Stimulated activated CD4-positive, alpha-beta T cell treated with anti-CD3 and anti-CD28 coated beads, Interleukin-2, amount 100 ng/mL, for 48 hours (primary cell): ENCODE data around the gene CORIN.
"Not testable (repeated sequence)": the region's sequence is repeated elsewhere in the genome, so short reads cannot be mapped to it uniquely, and the experiment has no call there.

Source experiments
- DNase-seq, 2 donors: peaks; one replicate each; pipeline ENCODE4 v3.0.0-alpha.2; 2020

Gene CORIN

DNA sequence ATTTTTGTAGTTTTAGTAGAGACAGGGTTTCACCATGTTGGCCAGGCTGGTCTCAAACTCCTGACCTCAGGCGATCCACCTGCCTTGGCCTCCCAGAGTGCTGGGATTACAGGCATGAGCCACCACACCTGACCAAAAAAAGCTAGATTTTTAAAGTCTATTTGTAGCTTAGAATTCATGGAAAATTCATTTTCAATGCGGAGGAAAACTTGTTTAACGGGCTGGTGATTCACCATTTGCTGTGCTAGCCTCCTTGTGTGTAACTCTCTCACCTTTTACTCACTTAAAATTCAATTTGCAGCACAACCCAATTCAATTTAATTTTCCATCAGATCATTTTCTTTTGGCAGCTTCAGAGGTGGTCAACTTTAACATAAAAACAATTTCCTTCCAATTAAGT lies 281.9 kb downstream of the CORIN start:
- DNase-seq, result not testable (repeated sequence)

DNA sequence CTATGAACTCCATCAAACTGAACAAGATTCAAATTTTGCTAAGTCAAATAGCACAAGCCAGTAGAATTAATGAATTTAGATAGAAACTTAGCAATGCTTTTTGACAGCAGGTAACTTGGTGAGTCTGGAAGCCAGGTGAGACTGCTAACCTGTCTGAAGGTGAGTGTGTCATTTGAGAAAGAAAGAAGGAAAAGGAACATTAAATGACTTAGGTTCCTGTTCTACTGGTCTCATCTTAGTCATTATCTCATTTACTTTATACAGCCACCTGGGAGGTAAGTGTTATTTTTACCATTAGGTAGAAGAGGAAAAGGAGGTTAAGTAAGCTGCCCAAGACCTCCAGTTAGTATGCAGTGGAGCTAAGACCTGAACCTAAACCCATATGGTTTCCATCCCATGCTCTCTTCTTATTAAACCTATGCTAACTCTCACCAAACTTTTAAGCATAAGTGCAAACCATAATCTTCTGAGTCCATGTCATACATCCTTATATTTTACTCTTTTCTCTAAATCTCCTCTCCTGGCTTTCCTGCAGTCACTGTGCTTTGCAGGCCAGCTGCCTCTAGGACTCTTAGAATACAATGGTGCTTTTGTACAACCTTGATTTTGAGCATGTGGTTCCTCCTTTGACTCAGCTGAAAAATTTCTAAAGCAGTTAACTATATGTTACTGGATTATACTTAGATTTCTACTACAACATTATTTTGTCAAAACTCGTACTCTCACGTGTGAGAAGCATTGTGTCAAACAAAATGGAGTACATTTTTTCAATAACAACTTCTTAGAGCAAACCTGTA lies 284.3 kb downstream of the CORIN start:
- no peak for DNase-seq

DNA sequence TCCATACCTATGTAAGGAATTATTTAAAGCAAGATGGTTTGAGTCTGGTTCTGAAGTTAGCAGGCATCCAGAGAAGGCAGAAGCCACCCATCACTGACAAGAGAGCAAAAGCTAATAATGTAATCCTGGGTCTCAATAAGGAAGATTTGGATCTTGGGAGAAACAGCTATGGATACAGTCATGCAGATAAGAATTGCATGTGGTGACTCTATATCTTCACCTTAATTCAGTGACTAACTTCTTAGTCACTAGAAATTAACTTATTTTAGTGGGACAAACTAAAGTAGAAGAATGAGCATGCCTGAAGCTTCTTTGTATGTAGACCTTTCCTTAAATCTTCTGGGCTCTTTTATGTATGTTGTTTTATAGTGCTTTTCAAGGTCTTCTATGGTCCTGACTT lies 286.2 kb downstream of the CORIN start:
- DNase-seq, result no peak

DNA sequence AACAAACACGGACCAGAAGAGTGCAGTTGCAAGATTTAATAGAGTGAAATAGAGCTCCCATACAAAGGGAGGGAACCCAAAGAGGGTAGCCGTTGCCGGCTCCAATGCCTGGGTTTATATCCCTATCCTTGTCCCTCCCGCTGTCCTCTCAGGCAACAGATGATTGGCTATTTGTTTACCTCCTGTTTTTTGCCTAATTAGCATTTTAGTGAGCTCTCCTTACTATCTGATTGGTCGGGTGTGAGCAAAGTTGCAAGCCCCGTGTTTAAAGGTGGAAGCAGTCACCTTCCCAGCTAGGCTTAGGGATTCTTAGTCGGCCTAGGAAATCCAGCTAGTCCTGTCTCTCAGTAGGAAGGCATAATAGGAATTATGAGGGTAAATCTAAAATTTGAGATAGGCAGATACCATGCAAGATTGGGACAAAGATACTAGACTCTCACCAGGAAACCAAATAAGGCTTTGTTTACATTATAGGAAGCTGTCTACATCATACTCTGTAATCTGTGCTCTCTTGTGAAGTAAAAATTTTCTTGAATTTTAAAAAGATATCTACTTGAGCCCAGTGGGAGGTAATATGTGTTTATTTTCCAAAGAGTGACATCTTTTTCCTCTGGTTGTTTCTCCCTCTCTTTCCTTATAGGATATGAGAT lies 286.8 kb downstream of the CORIN start:
- no peak for DNase-seq

DNA sequence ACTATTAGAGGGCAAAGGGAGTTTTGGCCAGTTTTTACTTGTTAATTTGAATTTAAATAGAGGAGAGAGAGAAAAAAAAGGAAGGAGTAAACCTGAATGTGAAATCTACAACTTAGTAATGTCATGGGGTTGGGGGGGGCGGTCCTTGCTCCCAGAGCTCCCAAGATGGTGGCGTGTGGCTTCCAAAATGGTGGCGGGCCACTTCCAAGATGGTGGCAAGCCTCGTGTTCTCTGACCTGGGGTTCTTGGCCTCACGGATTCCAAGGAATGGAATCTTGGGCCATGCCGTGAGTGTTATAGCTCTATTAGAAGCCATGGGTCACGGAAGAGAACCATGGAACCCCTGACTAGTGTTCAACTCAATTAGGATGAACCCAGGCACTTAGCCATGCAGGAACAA lies 287.5 kb downstream of the CORIN start:
- not testable (repeated sequence) for DNase-seq
